Epithelial cell of esophagus (primary cell): ENCODE measurements around the gene GCFC2.

Source experiments
- DNase-seq: peaks from one replicate; pipeline ENCODE4 v3.0.0; 2010; ENCODE audit warnings: low read depth
- H3K4me3 ChIP-seq: 2 replicates; pipeline ENCODE4 v1.5.1; 2011; ENCODE audit warnings: mild to moderate bottlenecking, low read length, control low read depth
- TF ChIP-seq, protein P1 (sequence below): IDR thresholded peaks from 2 replicates; pipeline ENCODE4 v1.5.1; 2011; ENCODE audit warnings: low read depth, mild to moderate bottlenecking, low read length, control low read depth, inconsistent platforms; ENCODE audit not compliant: insufficient read depth; ENCODE audit errors: missing control alignments

Gene GCFC2

DNA sequence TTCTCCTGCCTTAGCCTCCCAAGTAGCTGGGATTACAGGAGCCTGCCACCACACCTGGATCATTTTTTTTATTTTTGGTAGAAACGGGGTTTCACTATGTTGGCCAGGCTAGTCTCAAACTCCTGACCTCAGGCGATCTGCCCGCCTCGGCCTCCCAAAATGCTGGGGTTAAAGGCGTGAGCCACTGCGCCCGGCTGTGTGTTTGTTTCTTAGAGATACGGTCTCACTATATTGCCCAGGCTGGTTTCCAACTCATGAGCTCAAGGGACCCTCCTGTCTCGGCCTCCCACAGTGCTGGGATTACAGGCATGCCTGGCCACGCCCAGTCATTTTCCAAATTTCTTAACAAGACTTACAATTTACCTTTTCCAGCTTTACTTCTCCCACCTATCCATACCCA lies 65.1 kb downstream of the GCFC2 start:
- DNase-seq: no peak
- no peak overlapping the region for H3K4me3 ChIP-seq
- TF ChIP-seq, protein P1, sequence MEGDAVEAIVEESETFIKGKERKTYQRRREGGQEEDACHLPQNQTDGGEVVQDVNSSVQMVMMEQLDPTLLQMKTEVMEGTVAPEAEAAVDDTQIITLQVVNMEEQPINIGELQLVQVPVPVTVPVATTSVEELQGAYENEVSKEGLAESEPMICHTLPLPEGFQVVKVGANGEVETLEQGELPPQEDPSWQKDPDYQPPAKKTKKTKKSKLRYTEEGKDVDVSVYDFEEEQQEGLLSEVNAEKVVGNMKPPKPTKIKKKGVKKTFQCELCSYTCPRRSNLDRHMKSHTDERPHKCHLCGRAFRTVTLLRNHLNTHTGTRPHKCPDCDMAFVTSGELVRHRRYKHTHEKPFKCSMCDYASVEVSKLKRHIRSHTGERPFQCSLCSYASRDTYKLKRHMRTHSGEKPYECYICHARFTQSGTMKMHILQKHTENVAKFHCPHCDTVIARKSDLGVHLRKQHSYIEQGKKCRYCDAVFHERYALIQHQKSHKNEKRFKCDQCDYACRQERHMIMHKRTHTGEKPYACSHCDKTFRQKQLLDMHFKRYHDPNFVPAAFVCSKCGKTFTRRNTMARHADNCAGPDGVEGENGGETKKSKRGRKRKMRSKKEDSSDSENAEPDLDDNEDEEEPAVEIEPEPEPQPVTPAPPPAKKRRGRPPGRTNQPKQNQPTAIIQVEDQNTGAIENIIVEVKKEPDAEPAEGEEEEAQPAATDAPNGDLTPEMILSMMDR: no peak

DNA sequence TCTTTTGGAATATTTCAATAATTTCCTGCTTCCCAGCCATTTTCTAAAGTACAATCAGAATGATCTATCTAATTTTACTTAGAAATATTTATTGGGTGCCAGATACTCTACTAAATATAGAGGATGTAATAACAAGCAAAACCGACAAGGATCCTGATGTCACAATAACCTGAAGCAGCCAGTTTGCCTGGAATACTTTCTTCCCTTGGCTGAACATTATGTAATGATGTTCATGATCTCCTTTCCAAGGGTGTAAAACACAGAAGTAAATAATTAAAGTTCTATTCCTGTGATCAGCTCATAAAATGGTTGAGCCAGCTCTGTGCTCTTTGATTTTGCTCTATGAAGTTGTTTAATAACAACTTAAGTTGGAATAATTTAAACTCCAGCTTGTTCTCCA lies 66.7 kb downstream of the GCFC2 start:
- no peak for DNase-seq
- H3K4me3 ChIP-seq: no peak overlapping the region
- TF ChIP-seq, protein P1: no peak

DNA sequence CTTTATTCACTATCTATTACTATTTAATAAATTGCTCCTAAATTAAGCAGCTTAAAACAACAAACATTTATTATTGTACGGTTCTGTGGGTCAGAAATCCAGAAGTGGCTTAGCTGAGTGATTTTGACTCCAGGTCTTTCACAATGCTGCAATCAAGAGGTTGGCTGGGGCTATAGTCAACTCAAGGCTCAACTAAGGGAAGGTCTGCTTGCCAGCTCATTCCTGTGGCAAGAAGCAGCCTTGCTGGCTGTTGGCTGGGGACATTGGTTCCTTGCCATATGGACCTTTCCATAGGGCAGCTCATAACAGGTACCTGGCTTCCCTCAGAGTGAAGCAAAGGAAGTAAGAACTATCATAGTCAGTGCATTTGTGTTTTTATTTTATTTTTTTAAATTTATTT lies 69.1 kb downstream of the GCFC2 start:
- no peak for DNase-seq
- TF ChIP-seq, protein P1: no peak
- no peak overlapping the region for H3K4me3 ChIP-seq

DNA sequence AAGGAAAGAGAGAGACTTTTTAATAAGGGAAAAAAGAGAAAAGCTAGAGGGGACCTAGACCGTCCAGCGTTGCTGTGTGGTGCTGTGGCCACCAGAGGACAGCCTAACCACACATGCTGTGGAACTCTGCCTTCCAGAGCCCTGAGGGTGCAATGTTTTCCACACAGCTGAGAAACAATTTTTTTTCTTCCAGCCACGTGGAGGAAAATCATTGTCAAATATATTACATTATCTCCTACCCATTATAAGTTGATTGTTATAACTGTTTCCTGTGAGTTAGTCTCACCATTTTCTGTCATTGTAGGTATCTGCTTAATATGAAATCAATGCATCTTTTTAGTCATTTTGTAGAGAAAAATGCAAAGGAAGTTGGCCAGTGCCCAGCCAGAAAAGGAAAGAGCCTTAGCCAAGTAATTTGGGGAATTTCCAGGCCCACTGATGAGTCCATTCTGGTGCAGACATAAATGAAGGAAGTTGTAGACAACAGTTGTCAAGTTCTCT lies 70.0 kb downstream of the GCFC2 start:
- TF ChIP-seq, protein P1: peak; percentile 100
- peak; percentile 80 for DNase-seq
- no peak overlapping the region for H3K4me3 ChIP-seq

DNA sequence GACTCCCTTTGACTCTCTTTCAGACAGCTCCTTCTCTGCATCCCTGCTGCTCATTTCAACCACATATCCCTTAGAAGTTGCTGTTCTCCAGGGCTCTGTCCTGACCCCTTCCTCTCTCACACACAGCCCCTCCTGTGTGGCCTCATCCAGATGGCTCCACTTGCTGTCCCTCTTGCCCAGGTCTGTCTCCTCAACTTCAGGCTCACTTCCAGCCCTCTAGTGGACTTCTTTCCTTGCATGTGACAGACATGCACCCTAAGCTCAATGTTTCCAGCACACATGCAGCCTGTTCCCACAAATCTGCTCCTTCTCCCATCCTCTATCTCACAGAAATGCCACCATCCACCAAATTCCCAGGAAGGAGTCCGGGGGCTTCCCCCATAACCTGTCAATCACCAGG lies 73.1 kb downstream of the GCFC2 start:
- DNase-seq: no peak
- no peak overlapping the region for H3K4me3 ChIP-seq
- TF ChIP-seq, protein P1: no peak

DNA sequence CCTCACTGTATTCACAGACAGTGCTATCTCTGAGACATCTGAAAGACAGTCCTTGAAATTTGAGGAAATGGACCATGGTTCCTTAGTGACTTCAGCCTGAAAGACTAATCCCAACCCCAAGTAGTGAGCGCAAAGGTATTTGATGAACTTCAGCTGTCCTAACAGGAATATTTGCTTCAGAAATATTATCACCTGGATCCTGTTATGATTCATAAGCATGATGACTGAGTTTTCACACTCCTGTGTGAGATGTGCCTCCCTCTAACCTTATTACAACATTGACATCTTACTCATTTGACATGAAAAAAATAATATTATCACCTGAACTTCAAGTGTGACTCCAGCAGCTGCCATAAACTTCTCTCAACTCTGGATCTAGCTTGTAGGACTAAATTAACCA lies 75.8 kb downstream of the GCFC2 start:
- H3K4me3 ChIP-seq: no peak overlapping the region
- peak; percentile 91 for DNase-seq
- TF ChIP-seq, protein P1: no peak

DNA sequence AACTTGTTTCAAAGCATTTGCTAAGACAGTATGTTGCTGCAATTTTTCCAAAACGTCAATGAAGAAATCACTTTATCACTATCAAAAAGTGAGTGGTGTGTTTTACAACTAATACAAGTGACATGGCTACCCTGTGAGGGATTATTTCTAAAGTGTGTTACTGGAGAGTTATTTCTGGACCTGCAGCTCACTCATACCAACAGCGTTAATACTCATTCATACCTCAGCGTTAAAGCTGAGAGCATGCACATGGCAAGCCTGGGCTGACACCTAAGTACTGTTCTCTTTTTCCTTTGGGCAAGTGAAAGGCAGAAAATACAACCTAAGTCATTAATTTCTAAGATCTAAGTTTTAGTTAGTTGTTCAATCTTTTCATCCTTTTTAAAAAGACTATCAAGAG lies 77.1 kb downstream of the GCFC2 start:
- no peak for DNase-seq
- TF ChIP-seq, protein P1: no peak
- no peak overlapping the region for H3K4me3 ChIP-seq
